ENCODE measurements around the gene RIMKLB.
A peak's percentile ranks its signal among the peaks of the same experiment; 100 is the strongest.
"Not testable (repeated sequence)": the region's sequence is repeated elsewhere in the genome, so short reads cannot be mapped to it uniquely, and the experiment has no call there.

RIMKLB gene

GRCh38 chr12:8696442-8697090 is 1.2 kb upstream of the RIMKLB start:
- no peak for DNase-seq

- peak; percentile 44 for DNase-seq
Observed at GRCh38 chr12:8697120-8697475, 693 bp upstream of the RIMKLB start.

- no peak for DNase-seq
Observed at GRCh38 chr12:8698132-8698851, 501 bp downstream of the RIMKLB start.

DNA sequence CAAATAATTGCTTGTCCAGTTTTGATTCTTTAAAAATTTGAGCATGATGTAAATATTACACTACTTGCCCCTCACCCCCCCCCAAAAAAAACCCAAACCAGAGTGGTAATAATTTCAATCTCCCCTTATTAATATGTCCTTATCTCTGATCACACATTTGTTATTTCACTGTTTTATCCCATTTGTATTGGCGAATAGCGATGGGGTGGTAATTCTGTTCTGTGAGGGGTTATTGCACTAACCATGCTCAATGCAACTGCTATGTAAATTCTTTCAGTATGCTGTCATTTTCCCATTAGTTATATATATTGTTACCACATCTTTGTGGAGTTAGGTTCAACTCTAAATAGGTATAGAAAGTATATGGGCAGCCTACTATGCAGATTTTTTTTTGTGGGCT is 1.1 kb downstream of the RIMKLB start:
- DNase-seq: no peak

DNA sequence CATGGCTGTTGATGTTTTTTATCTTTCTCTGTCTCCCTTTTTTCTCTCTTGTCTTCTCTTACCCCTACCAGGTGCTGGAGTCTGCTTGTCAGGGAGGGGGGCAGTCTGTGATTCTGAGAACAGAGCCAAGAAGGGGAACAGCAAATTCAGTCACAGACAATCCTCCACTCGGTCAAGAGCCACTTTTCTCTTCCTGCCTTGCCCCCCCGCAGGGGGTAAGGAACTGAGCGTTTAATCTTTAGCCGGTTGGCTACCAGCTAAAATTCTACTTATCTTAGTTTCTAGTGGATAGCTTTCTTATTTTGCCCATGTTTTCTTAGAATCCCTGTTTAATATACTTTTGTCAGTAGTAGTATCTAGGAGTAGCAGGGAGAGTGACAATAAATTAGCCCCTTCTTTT is 1.9 kb downstream of the RIMKLB start:
- no peak for DNase-seq

DNA sequence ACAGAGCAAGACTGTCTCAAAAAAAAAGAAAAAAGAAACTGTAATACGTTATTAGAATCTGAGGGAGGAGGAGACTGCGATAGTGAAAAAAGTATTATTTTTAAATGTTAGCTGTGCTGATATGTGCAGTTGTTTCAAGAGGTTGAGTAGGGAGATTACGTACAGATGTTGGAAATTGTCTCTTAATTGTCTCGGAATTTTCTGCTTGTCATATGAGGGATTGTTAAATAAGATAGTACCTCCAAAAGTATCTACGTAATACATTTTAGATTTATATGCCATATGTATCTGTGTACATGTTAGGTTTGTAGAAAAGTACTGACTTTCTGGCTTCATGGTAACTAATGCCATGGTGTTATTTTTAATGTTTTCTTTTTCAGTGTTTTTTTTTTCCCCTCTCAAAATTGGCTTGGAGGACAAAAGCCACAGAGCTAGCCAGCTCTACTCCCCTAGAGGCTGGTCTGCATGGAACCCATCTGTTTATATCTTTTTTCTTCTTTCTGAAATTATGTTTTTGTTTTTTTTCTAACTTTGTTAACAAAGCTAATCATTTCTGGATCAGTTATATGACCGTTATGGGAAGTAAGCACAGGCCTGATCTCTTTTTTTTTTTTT is 3.4 kb downstream of the RIMKLB start:
- DNase-seq: no peak

- no peak for DNase-seq
Observed at GRCh38 chr12:8702159-8702558, 4.4 kb downstream of the RIMKLB start.

DNA sequence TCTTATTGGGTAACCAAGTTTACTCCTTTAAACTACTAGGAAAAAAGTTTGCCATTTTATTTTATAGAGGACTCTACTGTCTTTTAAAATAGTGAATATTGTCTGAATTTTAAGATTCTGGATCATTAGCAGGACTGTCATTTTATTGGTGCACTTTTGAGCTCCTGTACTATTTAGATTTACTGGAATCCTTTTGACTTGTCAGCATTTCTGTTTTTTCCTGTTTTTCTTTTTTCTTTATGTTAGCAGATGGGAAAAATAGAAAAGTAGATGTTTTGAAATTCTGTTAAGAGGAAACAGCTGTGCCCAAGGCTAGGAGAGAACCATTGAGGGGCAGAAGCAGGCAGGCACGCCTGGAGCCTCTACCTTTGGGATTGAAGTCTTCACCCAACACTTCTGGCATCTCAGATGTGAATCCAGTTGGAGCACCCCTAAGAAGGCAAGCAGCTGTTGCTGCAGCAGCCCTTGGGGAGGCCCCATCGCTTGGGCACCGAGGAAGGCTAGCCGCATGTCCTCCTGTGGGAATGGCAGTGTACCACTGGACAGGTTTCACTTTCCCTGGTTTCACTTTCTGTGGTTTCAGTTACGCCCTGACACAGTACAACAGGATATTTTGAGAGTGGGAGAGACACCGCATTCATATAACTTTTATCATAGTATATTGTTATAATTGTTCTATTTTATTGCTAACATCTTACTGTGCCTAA is 11.5 kb downstream of the RIMKLB start:
- DNase-seq: no peak

- no peak for DNase-seq
Observed at GRCh38 chr12:8712572-8712971, 14.8 kb downstream of the RIMKLB start.

- peak; percentile 15 for DNase-seq
Observed at GRCh38 chr12:8722286-8722800, 24.6 kb downstream of the RIMKLB start.

DNA sequence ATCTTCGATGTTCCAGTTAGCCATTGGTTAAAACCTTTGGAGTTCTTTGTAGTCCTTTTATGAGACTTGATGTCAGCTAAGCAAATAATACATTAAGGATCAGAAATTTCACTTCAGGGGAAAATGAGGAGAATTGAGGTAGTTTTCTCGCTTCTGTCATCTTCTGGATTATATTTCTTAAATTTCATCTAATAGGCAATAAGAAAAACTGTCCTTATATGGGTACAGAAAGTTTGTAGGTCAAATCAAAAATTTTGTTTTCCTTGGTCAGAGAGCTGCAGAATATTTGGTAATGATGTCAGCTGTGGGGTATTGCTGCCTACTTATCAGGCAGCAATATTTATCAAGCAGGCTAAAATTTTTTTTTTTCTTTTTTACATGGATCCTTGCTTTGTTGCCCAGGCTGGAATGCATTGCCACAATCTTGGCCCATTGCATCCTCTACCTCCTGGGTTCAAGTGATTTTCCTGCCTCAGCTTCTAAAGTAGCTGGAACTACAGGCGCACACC is 37.1 kb downstream of the RIMKLB start:
- no peak for DNase-seq

- no peak for DNase-seq
Observed at GRCh38 chr12:8742501-8742900, 44.7 kb downstream of the RIMKLB start.

DNA sequence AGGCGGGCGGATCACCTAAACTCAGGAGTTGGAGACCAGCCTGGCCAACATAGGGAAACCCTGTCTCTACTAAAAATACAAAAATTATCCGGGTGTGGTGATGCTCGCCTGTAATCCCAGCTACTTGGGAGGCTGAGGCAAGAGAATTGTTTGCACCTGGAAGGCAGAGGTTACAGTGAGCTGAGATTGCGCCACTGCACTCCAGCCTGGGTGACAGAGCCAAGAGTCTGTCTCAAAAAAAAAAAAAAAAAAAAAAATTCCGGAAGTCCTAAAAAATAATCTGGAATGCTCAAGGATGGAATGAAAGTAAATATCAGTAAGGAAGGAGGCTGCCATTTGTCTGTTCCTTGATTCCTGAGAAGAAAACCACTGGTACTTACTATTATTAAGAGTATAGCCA is 45.3 kb downstream of the RIMKLB start:
- not testable (repeated sequence) for DNase-seq

GRCh38 chr12:8745631-8746030 is 47.8 kb downstream of the RIMKLB start:
- DNase-seq: not testable (repeated sequence)

DNA sequence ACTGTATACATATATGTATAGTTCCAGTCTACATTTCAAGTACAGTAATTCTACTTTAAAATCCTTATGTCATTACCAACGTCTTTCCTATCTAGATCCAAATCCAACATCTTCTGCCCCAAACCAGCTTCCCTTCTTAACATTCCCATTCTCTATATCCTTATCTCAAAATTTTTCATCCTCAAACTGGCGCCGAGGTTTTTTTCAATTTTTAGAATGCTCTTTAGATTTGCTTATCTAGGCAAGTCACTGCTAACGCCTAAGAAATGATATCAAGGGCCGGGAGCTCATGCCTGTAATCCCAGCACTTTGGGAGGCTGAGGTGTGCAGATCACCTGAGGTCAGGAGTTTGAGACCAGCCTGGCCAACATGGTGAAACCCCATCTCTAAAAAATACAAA is 48.3 kb downstream of the RIMKLB start:
- no peak for DNase-seq

GRCh38 chr12:8760076-8760475 is 62.3 kb downstream of the RIMKLB start:
- not testable (repeated sequence) for DNase-seq

GRCh38 chr12:8762701-8763100 is 64.9 kb downstream of the RIMKLB start:
- not testable (repeated sequence) for DNase-seq

- not testable (repeated sequence) for DNase-seq
Observed at GRCh38 chr12:8766121-8766520, 68.3 kb downstream of the RIMKLB start.

DNA sequence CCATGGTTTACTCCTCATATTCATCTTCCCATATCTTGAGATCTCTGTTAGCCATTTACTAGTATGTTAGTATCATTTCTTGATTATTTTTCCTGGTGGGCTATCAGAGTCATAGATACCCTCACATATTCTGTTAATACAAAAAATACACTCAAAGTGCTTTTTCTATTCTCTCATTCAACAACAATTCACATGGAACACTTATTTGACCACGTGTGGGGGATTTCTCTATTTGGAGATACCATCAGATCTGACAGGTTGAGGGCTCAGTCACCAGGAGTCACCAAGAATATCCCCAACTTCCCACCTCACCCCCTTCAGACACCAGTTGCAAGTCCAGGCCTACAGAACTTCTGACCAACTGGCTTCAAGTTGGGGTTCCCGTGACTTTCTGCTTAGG is 72.7 kb downstream of the RIMKLB start:
- no peak for DNase-seq

GRCh38 chr12:8771072-8771471 is 73.3 kb downstream of the RIMKLB start:
- no peak for DNase-seq

GRCh38 chr12:8773461-8773860 is 75.7 kb downstream of the RIMKLB start:
- no peak for DNase-seq

DNA sequence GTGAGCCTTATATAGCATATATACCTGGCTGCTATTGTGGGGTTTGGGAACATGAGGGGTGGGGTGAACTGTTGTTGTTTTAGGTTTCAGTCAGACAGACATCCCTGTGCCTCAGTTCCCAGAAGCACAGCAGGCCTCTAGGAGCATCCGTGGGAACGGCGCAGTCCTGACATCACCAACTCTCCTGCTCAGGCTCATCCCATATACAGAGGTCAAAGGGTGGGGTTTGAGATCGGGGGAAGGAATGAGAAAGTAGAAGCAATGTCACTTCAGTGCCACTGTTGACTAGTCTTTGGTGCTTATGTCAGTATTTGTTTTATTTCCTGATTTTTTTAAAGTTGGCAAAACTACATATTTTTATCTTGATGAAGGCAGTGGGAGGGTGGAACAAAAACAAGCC is 81.5 kb downstream of the RIMKLB start:
- no peak for DNase-seq

- DNase-seq: no peak
Observed at GRCh38 chr12:8779862-8780261, 82.1 kb downstream of the RIMKLB start.

All from DMS 273 treated with DMSO at 0.1 percent for 48 hours (cell line).